ENCODE data around the gene DDAH2. TPM values are rescaled to one million over a fixed set of nuclear protein-coding genes. Genes with fewer than 3 reads are reported as not detected.

The DDAH2 gene, protein sequence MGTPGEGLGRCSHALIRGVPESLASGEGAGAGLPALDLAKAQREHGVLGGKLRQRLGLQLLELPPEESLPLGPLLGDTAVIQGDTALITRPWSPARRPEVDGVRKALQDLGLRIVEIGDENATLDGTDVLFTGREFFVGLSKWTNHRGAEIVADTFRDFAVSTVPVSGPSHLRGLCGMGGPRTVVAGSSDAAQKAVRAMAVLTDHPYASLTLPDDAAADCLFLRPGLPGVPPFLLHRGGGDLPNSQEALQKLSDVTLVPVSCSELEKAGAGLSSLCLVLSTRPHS
- 100 to 1,000 TPM; 152 to 237 (median 188) TPM for polyA plus RNA-seq (ENCODE audit: insufficient read length in 3 of 3)
- long read RNA-seq, donor 1, transcript DDAH2-213 (7 exons, 1,688 nt): major isoform, 60 of 90 reads
- long read RNA-seq, donor 1, transcript DDAH2-212 (6 exons, 1,688 nt): minor isoform, 17 of 90 reads
- long read RNA-seq, donor 1, partial matches to known transcripts: 5 of 90 reads
- long read RNA-seq, donor 1, other reads (novel, unspliced or antisense): 0 of 90 reads
- long read RNA-seq, donor 2, transcript DDAH2-212 (6 exons, 1,688 nt): minor isoform, 22 of 151 reads
- long read RNA-seq, donor 2, transcript DDAH2-213 (7 exons, 1,688 nt): major isoform, 73 of 151 reads
- long read RNA-seq, donor 2, partial matches to known transcripts: 49 of 151 reads
- long read RNA-seq, donor 2, other reads (novel, unspliced or antisense): 0 of 151 reads
- long read RNA-seq, donor 3, transcript DDAH2-212 (6 exons, 1,688 nt): minor isoform, 30 of 168 reads
- long read RNA-seq, donor 3, transcript DDAH2-211 (7 exons, 1,330 nt): minor isoform, 9 of 168 reads
- long read RNA-seq, donor 3, transcript DDAH2-213 (7 exons, 1,688 nt): major isoform, 104 of 168 reads
- long read RNA-seq, donor 3, partial matches to known transcripts: 23 of 168 reads
- long read RNA-seq, donor 3, other reads (novel, unspliced or antisense): 0 of 168 reads
- long read RNA-seq, donor 4, transcript DDAH2-211 (7 exons, 1,330 nt): minor isoform, 6 of 96 reads
- long read RNA-seq, donor 4, transcript DDAH2-213 (7 exons, 1,688 nt): major isoform, 69 of 96 reads
- long read RNA-seq, donor 4, transcript DDAH2-212 (6 exons, 1,688 nt): minor isoform, 13 of 96 reads
- long read RNA-seq, donor 4, transcript DDAH2-220 (3 exons, 1,121 nt): minor isoform, 5 of 96 reads
- long read RNA-seq, donor 4, partial matches to known transcripts: 0 of 96 reads
- long read RNA-seq, donor 4, other reads (novel, unspliced or antisense): 0 of 96 reads
- long read RNA-seq, donor 5: 0 reads
- long read RNA-seq, donor 6, transcript DDAH2-212 (6 exons, 1,688 nt): minor isoform, 32 of 179 reads
- long read RNA-seq, donor 6, transcript DDAH2-211 (7 exons, 1,330 nt): minor isoform, 5 of 179 reads
- long read RNA-seq, donor 6, transcript DDAH2-213 (7 exons, 1,688 nt): major isoform, 85 of 179 reads
- long read RNA-seq, donor 6, partial matches to known transcripts: 53 of 179 reads
- long read RNA-seq, donor 6, other reads (novel, unspliced or antisense): 0 of 179 reads
- long read RNA-seq, donor 7, transcript DDAH2-213 (7 exons, 1,688 nt): major isoform, 88 of 172 reads
- long read RNA-seq, donor 7, transcript DDAH2-212 (6 exons, 1,688 nt): minor isoform, 50 of 172 reads
- long read RNA-seq, donor 7, transcript DDAH2-211 (7 exons, 1,330 nt): minor isoform, 7 of 172 reads
- long read RNA-seq, donor 7, partial matches to known transcripts: 21 of 172 reads
- long read RNA-seq, donor 7, other reads (novel, unspliced or antisense): 0 of 172 reads
- long read RNA-seq, donor 8: 0 reads
- long read RNA-seq, donor 9, transcript DDAH2-213 (7 exons, 1,688 nt): major isoform, 79 of 125 reads
- long read RNA-seq, donor 9, transcript DDAH2-211 (7 exons, 1,330 nt): minor isoform, 6 of 125 reads
- long read RNA-seq, donor 9, transcript DDAH2-212 (6 exons, 1,688 nt): minor isoform, 16 of 125 reads
- long read RNA-seq, donor 9, partial matches to known transcripts: 21 of 125 reads
- long read RNA-seq, donor 9, other reads (novel, unspliced or antisense): 0 of 125 reads
- long read RNA-seq, donor 10, transcript DDAH2-211 (7 exons, 1,330 nt): minor isoform, 7 of 195 reads
- long read RNA-seq, donor 10, transcript DDAH2-213 (7 exons, 1,688 nt): major isoform, 97 of 195 reads
- long read RNA-seq, donor 10, transcript DDAH2-212 (6 exons, 1,688 nt): minor isoform, 21 of 195 reads
- long read RNA-seq, donor 10, partial matches to known transcripts: 66 of 195 reads
- long read RNA-seq, donor 10, other reads (novel, unspliced or antisense): 0 of 195 reads
- long read RNA-seq, donor 11, transcript DDAH2-213 (7 exons, 1,688 nt): major isoform, 57 of 74 reads
- long read RNA-seq, donor 11, transcript DDAH2-212 (6 exons, 1,688 nt): minor isoform, 11 of 74 reads
- long read RNA-seq, donor 11, partial matches to known transcripts: 0 of 74 reads
- long read RNA-seq, donor 11, other reads (novel, unspliced or antisense): 0 of 74 reads
- long read RNA-seq, donor 12, transcript DDAH2-212 (6 exons, 1,688 nt): minor isoform, 8 of 59 reads
- long read RNA-seq, donor 12, transcript DDAH2-213 (7 exons, 1,688 nt): major isoform, 37 of 59 reads
- long read RNA-seq, donor 12, partial matches to known transcripts: 9 of 59 reads
- long read RNA-seq, donor 12, other reads (novel, unspliced or antisense): 0 of 59 reads
- long read RNA-seq, donor 13: 0 reads
- long read RNA-seq, donor 14, transcript DDAH2-213 (7 exons, 1,688 nt): major isoform, 89 of 146 reads
- long read RNA-seq, donor 14, transcript DDAH2-212 (6 exons, 1,688 nt): minor isoform, 20 of 146 reads
- long read RNA-seq, donor 14, partial matches to known transcripts: 32 of 146 reads
- long read RNA-seq, donor 14, other reads (novel, unspliced or antisense): 0 of 146 reads
- long read RNA-seq, donor 15, transcript DDAH2-212 (6 exons, 1,688 nt): minor isoform, 13 of 61 reads
- long read RNA-seq, donor 15, transcript DDAH2-213 (7 exons, 1,688 nt): major isoform, 34 of 61 reads
- long read RNA-seq, donor 15, partial matches to known transcripts: 11 of 61 reads
- long read RNA-seq, donor 15, other reads (novel, unspliced or antisense): 0 of 61 reads
- long read RNA-seq, donor 16, transcript DDAH2-211 (7 exons, 1,330 nt): minor isoform, 10 of 350 reads
- long read RNA-seq, donor 16, transcript DDAH2-212 (6 exons, 1,688 nt): minor isoform, 60 of 350 reads
- long read RNA-seq, donor 16, transcript DDAH2-213 (7 exons, 1,688 nt): major isoform, 187 of 350 reads
- long read RNA-seq, donor 16, partial matches to known transcripts: 61 of 350 reads
- long read RNA-seq, donor 16, other reads (novel, unspliced or antisense): 24 of 350 reads

DNA sequence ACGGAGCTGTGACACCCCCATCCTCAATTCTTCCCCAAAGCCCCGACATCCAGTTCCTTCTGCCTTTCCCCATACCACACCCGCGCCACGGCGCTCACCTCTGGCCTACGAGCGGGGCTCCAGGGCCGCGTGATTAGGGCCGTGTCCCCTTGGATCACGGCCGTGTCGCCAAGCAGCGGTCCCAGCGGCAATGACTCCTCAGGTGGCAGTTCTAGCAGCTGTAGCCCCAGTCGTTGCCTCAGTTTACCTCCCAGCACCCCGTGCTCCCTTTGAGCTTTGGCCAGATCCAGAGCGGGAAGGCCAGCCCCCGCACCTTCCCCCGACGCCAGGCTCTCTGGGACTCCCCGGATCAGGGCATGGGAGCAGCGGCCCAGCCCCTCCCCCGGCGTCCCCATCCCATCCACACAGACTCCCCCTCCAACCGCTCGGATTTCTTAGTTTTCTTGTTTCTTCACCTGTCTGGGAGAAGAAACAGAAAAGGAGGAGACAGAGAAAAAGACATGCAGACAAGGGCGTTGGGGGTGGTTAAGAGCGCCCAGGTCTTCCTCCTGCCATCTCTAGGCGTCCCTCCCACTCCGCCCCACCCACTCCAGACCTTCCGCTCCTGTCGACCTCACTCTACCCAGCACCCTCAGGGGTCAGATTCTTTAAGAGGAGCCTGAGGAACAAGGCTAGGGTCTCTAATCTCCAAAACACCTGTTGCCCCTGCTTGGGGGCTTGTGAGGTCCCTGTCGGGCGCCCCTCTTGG is at the start of gene DDAH2:
Gene DDAH2, minus strand, starts transcription at position 533 of the 748 bp plus-strand sequence. Its CDS starts 138 bp downstream, at position 395.
- DNase-seq (ENCODE audit: extremely low read depth in 1 of 11, low read depth in 9 of 11, low spot score in 4 of 11): no peak

DNA sequence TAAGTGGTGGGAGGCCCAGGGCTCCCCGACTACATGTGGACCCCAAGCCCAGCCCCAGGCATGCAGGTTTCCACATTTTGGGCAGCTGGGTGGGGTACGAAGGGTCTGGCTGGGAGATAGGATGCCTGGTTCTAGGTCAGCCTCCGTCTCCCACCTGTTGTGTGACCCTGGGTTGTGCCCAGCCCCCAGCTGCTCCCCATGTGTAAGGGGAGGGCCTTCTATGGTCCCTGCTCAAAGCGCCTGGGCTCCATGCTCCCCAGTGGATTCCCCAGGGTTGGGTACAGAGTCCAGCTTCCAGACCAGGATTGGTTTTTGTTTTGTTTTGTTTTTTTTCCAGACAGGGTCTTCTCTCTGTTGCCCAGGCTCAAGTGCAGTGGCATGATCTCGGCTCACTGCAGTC is 49.1 kb upstream of the DDAH2 start:
- no peak for DNase-seq (ENCODE audit: extremely low read depth in 1 of 11, low read depth in 9 of 11, low spot score in 4 of 11)

DNA sequence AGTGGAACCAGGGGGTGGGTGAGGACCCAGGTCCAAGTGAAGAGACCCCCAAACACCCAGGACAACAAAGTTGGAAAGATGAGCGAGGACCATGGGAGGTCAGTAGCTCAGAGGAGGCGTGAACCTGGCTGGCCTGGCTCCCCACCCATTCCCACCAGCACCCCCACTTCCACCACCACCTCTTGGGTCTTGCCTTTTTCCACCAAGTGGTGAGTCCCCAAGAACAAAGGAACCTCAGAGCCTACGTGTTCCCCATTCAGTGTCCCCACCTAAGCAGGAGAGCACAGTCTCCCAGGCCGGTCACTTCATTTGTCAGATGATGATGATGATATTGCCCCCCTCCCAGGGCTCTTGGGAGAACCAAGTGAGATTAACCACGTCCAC is 48.6 kb upstream of the DDAH2 start:
- no peak for DNase-seq (ENCODE audit: extremely low read depth in 1 of 11, low read depth in 9 of 11, low spot score in 4 of 11)

DNA sequence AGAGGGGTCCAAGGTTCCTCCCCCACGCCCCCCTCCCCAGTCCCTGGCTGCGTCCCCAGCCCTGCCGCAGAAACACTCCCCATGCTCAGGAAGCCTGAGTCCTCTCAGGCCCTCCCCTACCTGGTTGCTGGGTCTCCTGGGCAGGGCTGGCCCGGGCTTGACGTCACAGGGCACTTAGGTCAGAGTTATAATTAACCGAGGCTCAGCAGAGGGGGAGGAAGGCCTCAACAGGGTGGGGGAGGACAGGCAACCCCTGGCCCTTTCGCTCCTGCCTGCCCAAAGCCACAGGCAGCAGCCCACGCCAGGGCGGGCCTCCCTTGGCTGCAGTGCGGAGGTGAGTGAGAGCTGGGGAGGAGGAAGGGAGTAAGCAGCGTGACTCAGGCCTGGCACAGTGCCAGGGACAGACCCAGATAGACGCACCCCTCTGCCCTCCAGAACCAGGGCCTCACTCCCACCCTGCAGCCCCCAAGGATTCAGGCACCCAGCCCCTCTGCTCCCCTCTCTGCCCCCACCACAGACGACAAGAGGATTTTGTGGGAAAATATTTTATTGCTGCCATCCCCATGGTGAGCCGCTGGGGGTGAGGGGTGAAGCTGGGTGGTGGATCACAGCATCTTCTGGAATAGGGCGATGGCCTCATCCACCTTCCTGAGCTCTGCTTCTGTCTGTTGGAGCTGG is 48.0 kb upstream of the DDAH2 start, which contains the start of gene VWA7:
Gene VWA7, minus strand, starts transcription at position 340 of the 678 bp plus-strand sequence. CDS start 549 bp downstream, outside the sequence.
- DNase-seq (ENCODE audit: extremely low read depth in 1 of 11, low read depth in 9 of 11, low spot score in 4 of 11): peak; percentile 44 to 89 (median 75)

DNA sequence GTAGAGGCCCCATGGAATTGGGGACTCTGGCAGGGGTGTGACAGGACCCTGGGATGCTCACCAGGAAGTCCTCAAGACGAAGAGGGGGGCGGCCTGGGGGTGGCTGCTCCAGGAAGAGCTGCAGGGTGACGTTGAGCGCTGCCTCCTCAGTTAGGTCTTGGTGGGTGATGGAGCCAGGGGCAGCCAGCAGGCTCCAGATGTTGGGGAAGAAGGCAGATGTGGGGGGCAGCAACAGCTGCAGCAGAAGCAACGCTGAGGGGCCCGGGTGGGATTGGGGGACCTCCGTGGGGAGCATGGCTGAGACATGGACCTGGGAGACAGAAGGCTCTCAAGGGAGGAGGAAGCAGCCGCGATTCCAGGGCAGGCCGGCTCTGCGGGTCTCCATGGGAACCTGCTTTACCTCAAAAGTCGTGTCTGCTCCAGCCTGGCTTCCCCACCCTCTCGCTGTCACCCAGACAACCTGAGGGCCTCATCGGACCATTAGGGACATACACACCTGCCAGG is 47.4 kb upstream of the DDAH2 start:
- DNase-seq (ENCODE audit: extremely low read depth in 1 of 11, low read depth in 9 of 11, low spot score in 4 of 11): no peak

DNA sequence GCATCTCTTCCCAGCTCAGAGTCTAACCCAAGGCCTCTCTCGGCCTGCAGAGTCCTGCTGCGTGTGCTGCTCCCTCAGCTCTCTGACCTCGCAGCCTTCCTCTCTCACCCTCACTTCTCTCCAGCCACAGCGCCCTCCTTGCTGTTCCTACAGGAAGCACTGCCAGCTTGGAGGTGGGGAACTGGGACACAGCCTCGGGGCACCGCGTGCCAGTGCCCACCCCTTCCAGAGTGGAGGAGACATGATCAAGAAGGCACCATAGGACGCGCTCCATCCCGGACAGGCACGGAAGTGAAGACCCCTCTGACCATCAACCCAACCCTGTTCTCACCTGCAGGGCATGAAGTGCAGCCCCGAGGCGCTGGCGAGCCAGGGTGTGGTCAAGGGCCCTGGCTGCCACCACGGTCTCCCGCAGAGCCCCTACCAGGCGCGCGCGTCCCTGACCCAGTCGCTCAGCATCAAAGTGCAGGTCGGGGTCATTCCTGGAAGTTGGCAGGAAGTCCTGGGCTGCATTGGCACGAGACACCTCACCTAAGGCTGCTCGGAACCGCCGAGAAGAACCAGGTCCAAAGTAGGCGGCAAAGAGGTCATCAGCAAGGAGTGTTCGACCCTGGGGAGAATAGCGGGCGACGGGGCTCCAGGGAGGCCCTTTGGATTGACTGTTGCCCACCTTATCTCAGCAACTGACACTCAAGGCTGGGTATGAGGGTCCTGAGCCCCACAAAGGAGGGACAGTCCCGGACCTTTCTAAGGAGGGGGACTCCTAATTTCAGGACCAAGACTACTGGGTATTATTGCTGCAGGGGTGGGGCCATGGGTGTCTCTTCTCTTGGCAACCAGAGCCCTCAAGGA is 46.8 kb upstream of the DDAH2 start:
- no peak for DNase-seq (ENCODE audit: extremely low read depth in 1 of 11, low read depth in 9 of 11, low spot score in 4 of 11)

DNA sequence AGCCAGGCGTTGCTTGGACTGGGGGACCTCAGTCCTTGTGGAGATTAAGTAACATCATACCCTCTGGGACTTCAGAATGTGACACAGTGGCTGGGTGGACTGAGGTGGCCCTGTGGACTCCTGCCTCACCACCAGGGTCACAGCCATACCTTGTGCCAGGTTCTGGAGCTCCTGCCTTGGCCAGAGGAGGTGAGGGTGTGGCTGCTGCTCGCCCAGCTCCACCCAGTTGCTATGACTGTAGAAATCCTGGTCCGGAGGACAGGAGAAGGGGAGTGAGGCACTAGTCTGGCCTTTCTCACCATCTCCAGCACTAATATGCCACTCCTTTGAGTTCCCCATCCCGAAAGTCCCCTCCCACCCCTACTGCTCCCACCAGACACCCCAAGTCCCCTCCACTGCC is 46.1 kb upstream of the DDAH2 start:
- DNase-seq (ENCODE audit: extremely low read depth in 1 of 11, low read depth in 9 of 11, low spot score in 4 of 11): no peak

DNA sequence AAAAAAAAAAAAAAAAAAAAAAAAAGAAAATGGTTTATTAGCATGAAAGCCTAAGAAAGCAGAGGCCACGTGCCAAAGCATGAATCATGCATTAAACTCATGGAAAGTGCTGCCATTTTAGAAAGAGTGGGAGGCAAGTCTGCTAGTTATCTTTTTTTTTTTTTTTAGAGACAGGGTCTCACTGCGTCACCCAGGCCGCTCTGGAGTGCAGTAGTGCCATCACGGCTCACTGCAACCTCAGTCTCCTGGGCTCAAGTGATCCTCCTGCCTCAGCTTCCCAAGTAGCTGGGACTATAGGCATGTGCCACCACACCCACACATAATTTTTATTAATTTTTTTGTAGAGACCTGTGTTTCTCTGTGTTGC is 42.9 kb upstream of the DDAH2 start:
- no peak for DNase-seq (ENCODE audit: extremely low read depth in 1 of 11, low read depth in 9 of 11, low spot score in 4 of 11)

DNA sequence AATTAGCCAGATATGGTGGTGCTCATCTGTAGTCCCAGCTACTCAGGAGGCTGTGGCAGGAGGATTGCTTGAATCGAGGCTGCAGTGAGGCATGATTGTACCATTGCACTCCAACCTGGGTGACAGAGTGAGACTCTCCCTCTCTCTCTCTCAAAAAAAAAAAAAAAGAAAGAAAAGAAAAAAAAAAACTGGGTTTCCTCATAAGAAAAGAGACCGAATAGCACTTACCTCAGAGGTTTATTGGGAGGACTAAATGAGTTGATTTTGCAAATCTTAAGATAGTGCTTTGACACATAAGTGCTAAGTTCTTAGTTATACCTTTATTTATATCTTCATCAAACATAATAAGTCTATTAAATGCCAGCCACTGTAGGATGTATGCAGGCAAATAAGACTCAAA is 41.8 kb upstream of the DDAH2 start:
- no peak for DNase-seq (ENCODE audit: extremely low read depth in 1 of 11, low read depth in 9 of 11, low spot score in 4 of 11)

DNA sequence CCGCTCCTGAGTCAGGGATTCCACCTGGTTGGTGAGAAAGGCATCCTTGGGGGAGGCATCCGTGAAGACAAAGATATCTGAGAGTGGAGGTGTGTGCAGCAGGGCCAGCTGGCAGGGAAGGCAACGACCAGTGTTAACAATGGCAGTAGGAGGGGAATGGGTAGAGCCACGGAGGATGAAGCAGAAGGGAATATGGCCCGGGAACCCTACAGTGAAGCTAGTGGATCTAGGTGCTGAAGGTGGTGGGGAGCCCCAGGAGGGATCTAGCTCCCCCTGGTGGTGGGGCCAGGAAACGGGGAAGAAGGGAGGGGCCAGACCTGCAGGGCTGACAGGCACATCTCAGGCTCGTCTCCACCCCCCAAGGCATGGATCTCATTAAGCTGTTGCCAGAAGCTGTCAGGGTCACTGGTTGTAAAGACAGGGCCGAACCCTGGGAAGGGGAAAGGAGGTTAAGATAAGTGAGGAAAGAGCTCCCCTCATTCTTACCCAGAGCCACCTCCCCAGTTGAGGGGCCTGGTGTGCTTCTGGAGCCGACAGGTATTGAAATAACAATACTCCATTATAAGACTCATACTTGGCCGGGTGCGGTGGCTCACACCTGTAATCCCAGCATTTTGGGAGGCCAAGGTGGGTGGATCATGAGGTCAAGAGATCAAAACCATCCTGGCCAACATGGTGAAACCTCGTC is 40.7 kb upstream of the DDAH2 start:
- DNase-seq (ENCODE audit: extremely low read depth in 1 of 11, low read depth in 9 of 11, low spot score in 4 of 11): no peak

DNA sequence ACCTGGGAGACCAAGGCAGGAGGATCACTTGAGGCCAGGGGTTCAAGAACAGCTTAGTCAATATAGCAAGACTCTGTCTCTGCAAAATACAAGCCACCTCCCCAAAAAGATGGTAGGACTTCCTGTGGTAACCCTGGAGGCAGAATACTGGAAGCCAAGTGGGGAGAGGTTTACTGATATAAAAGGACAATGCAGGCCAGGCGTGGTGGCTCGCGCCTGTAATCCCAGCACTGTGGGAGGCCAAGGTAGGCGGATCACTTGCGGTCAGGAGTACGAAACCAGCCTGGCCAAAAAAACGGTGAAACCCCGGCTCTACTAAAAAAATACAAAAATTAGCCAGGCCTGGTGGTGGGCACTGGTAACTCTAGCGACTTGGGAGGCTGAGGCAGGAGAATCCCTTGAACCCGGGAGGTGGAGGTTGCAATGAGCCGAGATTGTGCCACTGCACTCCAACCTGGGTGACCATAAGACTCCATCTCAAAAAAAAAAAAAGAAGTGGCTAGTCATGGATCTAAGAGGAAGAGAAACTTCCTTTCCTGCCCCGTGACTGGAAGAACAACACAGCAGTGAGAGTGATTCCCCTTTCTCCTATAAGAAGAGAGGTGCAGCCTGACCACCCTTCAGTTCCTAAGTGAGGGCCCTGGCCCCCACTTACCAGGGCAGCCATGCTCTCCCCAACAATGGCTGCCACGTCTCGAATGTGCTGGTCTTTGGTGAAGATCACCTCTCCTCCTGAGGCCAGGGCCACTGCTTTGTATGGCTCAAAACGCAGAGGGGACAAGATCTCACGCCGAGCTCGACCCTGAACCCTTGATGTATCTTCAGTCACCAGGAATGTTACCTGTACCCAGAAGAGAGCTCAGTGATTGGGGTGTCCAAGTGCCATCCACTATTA is 39.5 kb upstream of the DDAH2 start:
- no peak for DNase-seq (ENCODE audit: extremely low read depth in 1 of 11, low read depth in 9 of 11, low spot score in 4 of 11)
